Activated naive CD8-positive, alpha-beta T cell treated with anti-CD3 and anti-CD28 coated beads, Interleukin-2, amount 50 U/mL, for 24 hours (primary cell): ENCODE measurements around the gene NFE2L2.
"Not testable (repeated sequence)": the region's sequence is repeated elsewhere in the genome, so short reads cannot be mapped to it uniquely, and the experiment has no call there.

Source experiments
- ATAC-seq: fragments of 150-1000 bp; cut with Tn5 transposase; one replicate; pipeline ENCODE4 v1.10.0; 2021
- DNase-seq: peaks from one replicate; pipeline ENCODE4 v3.0.0; 2021
- H3K27ac Mint-ChIP-seq: one replicate; pipeline ENCODE4 v1.8.0; 2021; ENCODE audit warnings: mild to moderate bottlenecking, mixed read lengths
- H3K27me3 Mint-ChIP-seq: one replicate; pipeline ENCODE4 v1.8.0; 2021; ENCODE audit warnings: mixed read lengths
- H3K36me3 Mint-ChIP-seq: one replicate; pipeline ENCODE4 v1.8.0; 2021; ENCODE audit warnings: low read depth, mixed read lengths
- H3K4me1 Mint-ChIP-seq: one replicate; pipeline ENCODE4 v1.8.0; 2021; ENCODE audit warnings: mixed read lengths
- H3K4me3 Mint-ChIP-seq: one replicate; pipeline ENCODE4 v1.8.0; 2021; ENCODE audit warnings: mild to moderate bottlenecking, moderate library complexity, mixed read lengths
- H3K9me3 Mint-ChIP-seq: one replicate; pipeline ENCODE4 v1.8.0; 2021; ENCODE audit warnings: mixed read lengths

NFE2L2 gene

DNA sequence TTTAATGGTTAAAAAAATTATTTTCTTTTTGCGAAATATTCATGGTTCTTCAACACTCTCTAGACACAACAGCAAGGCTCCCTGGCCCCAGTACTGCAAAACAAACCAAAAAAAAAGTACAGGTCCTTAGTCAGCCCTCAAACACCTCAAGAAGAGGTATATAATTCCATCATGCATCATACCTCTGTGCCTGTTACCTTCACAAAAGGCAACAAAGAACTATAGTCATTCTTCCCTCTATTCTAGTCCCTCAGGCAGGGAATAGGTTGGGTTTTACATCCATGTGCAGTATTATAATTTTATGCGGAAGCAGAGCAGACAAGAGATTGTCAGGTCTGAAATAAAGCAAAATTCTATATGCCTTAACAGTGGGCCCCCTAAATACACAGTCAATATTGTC is 8.5 kb downstream of the NFE2L2 start:
- Mint-ChIP-seq H3K27me3 (no peaks in the 10 kb centered on the region), H3K36me3 (peaks cover 69% of the 10 kb centered on the region), H3K4me3 (no peak overlapping the region), H3K4me1 (peaks cover 94% of the 10 kb centered on the region), H3K9me3 (no peaks in the 10 kb centered on the region), H3K27ac (peak overlapping the region; percentile 54)
- no peak for DNase-seq
- ATAC-seq = no peak

DNA sequence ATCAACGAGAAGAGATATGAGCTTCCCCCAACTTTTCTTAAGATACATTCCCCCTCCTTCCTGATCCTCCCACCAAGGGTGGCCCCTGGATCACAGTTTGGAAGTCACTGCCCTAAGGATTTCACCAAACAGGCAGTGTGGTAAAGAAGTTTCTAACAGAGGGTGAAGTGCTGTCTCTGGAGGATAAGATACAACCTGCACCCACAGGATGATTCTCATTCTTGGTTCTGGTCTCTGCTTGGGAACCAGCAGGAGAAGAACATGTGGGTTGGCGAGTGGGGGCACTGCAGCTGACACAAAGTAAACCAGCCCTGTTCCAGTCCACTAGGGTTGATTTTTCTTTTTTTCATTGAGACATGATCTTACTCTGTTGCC is 9.3 kb downstream of the NFE2L2 start:
- ATAC-seq = no peak
- H3K4me3 Mint-ChIP-seq = no peak overlapping the region
- no peaks in the 10 kb centered on the region for H3K9me3 Mint-ChIP-seq
- H3K27me3 Mint-ChIP-seq = no peaks in the 10 kb centered on the region
- DNase-seq = no peak
- peaks cover 96% of the 10 kb centered on the region for H3K4me1 Mint-ChIP-seq
- peak overlapping the region; percentile 31 for H3K27ac Mint-ChIP-seq
- peaks cover 71% of the 10 kb centered on the region for H3K36me3 Mint-ChIP-seq

DNA sequence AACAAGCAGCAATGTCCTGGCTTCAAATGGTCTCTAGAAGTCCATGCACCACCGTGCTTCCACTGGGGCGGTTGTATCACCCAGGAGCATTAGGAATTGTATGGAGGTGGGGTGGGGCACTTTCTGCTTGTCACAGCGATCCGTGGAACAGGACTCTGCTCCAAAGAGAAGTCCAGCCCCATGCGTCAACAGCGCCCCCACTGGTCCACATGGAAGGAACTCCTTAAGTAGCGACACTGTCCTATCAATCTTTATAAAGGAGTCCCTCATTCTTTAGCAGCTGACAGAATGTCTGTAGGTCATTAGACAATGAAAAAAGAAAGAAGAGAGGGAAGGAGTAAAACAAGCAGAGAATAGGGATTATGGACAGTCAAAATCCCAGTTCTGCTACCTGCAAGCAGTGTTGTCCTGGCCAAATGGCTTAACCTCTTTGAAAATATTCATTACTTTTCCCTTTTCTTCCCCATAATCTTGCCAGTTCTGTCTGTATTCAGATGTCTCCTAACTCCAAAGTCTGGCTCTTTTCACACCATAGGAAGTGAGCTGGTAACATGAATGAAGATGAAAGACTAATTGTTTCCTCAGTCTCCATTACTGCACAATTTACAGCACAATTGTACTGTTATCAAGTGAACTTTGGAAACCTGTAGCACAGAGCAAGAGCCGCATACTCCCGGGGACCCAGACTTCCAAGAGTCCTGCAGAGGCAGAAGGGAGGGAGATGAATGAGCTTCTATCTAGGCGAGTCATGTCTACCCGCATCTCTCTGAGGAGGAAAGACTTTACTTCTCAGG is 9.9 kb downstream of the NFE2L2 start:
- ATAC-seq (no peak), DNase-seq (peak; percentile 24)
- H3K36me3 Mint-ChIP-seq = peaks cover 68% of the 10 kb centered on the region
- H3K27ac Mint-ChIP-seq = peak overlapping the region; percentile 10
- no peak overlapping the region for H3K4me3 Mint-ChIP-seq
- no peaks in the 10 kb centered on the region for H3K9me3 Mint-ChIP-seq
- H3K27me3 Mint-ChIP-seq = no peaks in the 10 kb centered on the region
- peaks cover 96% of the 10 kb centered on the region for H3K4me1 Mint-ChIP-seq

GRCh38 chr2:177253704-177254103 is 10.8 kb downstream of the NFE2L2 start:
- DNase-seq = no peak
- no peak overlapping the region for H3K4me3 Mint-ChIP-seq
- H3K4me1 Mint-ChIP-seq = peaks cover 92% of the 10 kb centered on the region
- ATAC-seq = no peak
- no peaks in the 10 kb centered on the region for H3K9me3 Mint-ChIP-seq
- no peaks in the 10 kb centered on the region for H3K27me3 Mint-ChIP-seq
- peaks cover 63% of the 10 kb centered on the region for H3K36me3 Mint-ChIP-seq
- peak overlapping the region; percentile 19 for H3K27ac Mint-ChIP-seq

- Mint-ChIP-seq H3K27ac (peak overlapping the region; percentile 85), H3K9me3 (no peaks in the 10 kb centered on the region), H3K4me1 (peaks cover 86% of the 10 kb centered on the region), H3K36me3 (peaks cover 57% of the 10 kb centered on the region), H3K4me3 (peak overlapping the region; percentile 4), H3K27me3 (no peaks in the 10 kb centered on the region)
- no peak for ATAC-seq
- DNase-seq = no peak
Measured at GRCh38 chr2:177252808-177253531, 11.6 kb downstream of the NFE2L2 start.

GRCh38 chr2:177251165-177251542 is 13.4 kb downstream of the NFE2L2 start:
- Mint-ChIP-seq H3K27me3 (no peaks in the 10 kb centered on the region), H3K27ac (peak overlapping the region; percentile 85), H3K9me3 (no peaks in the 10 kb centered on the region), H3K4me3 (no peak overlapping the region), H3K4me1 (peaks cover 81% of the 10 kb centered on the region), H3K36me3 (peaks cover 46% of the 10 kb centered on the region)
- ATAC-seq = no peak
- no peak for DNase-seq

- Mint-ChIP-seq H3K4me1 (peaks cover 82% of the 10 kb centered on the region), H3K27me3 (no peaks in the 10 kb centered on the region), H3K27ac (peak overlapping the region; percentile 85), H3K4me3 (no peak overlapping the region), H3K36me3 (peaks cover 44% of the 10 kb centered on the region), H3K9me3 (no peaks in the 10 kb centered on the region)
- no peak for DNase-seq
- no peak for ATAC-seq
Measured at GRCh38 chr2:177250461-177250860, 14.1 kb downstream of the NFE2L2 start.

- Mint-ChIP-seq H3K4me3 (no peak overlapping the region), H3K9me3 (no peaks in the 10 kb centered on the region), H3K4me1 (peaks cover 82% of the 10 kb centered on the region), H3K27me3 (no peaks in the 10 kb centered on the region), H3K36me3 (peaks cover 44% of the 10 kb centered on the region), H3K27ac (no peak overlapping the region)
- DNase-seq = no peak
- no peak for ATAC-seq
Measured at GRCh38 chr2:177249038-177249437, 15.5 kb downstream of the NFE2L2 start.

- ATAC-seq (no peak), DNase-seq (no peak)
- Mint-ChIP-seq H3K4me3 (no peak overlapping the region), H3K27ac (peak overlapping the region; percentile 22), H3K9me3 (no peaks in the 10 kb centered on the region), H3K36me3 (peaks cover 35% of the 10 kb centered on the region), H3K27me3 (no peaks in the 10 kb centered on the region), H3K4me1 (peaks cover 78% of the 10 kb centered on the region)
Measured at GRCh38 chr2:177247693-177248262, 16.7 kb downstream of the NFE2L2 start.

GRCh38 chr2:177246523-177247030 is 17.9 kb downstream of the NFE2L2 start:
- Mint-ChIP-seq H3K36me3 (peaks cover 31% of the 10 kb centered on the region), H3K27ac (peak overlapping the region; percentile 35), H3K4me1 (peaks cover 78% of the 10 kb centered on the region)
- H3K4me3 Mint-ChIP-seq, DNase-seq, H3K9me3 Mint-ChIP-seq, H3K27me3 Mint-ChIP-seq, ATAC-seq: not testable (repeated sequence)

DNA sequence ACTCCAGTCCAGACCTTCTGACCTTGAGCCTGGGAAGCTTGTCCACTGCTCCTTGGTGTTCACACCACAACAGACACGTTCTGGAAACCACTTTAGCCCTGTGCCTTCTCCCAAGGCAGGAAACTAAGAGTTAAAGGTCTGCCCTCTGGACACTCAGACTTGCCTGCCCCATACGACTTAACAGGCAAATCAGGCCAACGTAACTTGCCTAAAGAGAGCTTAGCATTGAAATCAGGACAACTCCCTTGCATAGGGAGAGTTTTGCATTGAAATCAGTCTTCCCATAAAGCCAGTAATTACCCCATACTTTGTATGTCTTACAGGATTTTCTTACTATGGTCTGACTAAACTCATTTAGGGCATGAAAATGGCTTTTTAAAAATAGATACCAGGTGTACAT is 18.5 kb downstream of the NFE2L2 start:
- ATAC-seq = no peak
- peaks cover 78% of the 10 kb centered on the region for H3K4me1 Mint-ChIP-seq
- DNase-seq = no peak
- H3K4me3 Mint-ChIP-seq = no peak overlapping the region
- H3K36me3 Mint-ChIP-seq = peaks cover 30% of the 10 kb centered on the region
- H3K27ac Mint-ChIP-seq = peak overlapping the region; percentile 35
- no peaks in the 10 kb centered on the region for H3K27me3 Mint-ChIP-seq
- H3K9me3 Mint-ChIP-seq = no peaks in the 10 kb centered on the region

DNA sequence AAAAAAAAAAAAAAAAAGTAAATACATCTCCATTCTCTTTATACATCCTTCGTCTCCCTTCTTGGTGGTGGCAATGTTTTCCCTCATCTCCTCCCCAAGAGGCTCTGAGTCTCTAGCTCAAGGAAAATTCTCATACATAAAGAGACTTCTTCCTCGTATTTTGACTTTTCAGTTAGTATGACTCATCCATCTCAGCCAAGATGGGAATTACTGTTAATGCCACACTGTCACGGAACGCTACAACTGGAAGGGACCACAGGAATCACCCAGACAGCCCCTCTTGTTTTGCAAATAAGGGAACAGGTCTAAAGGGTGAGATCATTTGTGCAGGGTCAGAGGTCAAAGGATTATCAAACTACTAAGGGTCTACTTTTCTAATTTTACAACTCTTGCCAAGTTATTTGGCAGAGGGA is 19.5 kb downstream of the NFE2L2 start:
- H3K4me3 Mint-ChIP-seq = no peak overlapping the region

GRCh38 chr2:177244244-177244771 is 20.2 kb downstream of the NFE2L2 start:
- H3K36me3 Mint-ChIP-seq = peaks cover 33% of the 10 kb centered on the region
- no peaks in the 10 kb centered on the region for H3K9me3 Mint-ChIP-seq
- peak overlapping the region; percentile 85 for H3K27ac Mint-ChIP-seq
- ATAC-seq = peak; percentile 63
- H3K27me3 Mint-ChIP-seq = no peaks in the 10 kb centered on the region
- no peak for DNase-seq
- no peak overlapping the region for H3K4me3 Mint-ChIP-seq
- H3K4me1 Mint-ChIP-seq = peaks cover 81% of the 10 kb centered on the region

More for the DNA sequence above, 19.5 kb downstream of the NFE2L2 start:
- Mint-ChIP-seq H3K36me3 (peaks cover 30% of the 10 kb centered on the region), H3K4me1 (peaks cover 78% of the 10 kb centered on the region), H3K9me3 (no peaks in the 10 kb centered on the region), H3K27me3 (no peaks in the 10 kb centered on the region), H3K27ac (peak overlapping the region; percentile 55)
- no peak for DNase-seq
- no peak for ATAC-seq

DNA sequence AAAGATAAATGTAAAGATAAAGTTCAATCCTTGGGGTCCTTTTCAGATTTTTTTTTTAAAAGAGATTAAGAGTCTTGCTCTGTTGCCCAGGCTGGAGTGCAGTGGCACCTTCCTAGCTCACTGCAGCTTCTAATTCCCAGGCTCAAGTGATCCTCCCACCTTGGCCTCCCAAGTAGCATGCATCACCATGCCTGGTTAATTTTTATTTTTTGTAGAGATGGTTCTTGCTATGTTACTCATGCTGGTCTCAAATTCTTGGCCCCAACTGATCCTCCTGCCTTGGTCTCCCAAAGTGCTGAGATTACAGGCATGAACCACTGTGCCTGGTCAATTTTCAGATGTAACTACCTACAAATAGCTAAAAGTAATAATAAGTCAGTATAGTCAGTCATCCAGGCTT is 21.1 kb downstream of the NFE2L2 start:
- H3K9me3 Mint-ChIP-seq = no peaks in the 10 kb centered on the region
- peaks cover 29% of the 10 kb centered on the region for H3K36me3 Mint-ChIP-seq
- no peaks in the 10 kb centered on the region for H3K27me3 Mint-ChIP-seq
- H3K4me1 Mint-ChIP-seq = peaks cover 82% of the 10 kb centered on the region
- H3K4me3 Mint-ChIP-seq = no peak overlapping the region
- ATAC-seq (no peak), DNase-seq (no peak)
- peak overlapping the region; percentile 85 for H3K27ac Mint-ChIP-seq
